ENCODE results near the gene NEDD9.

The NEDD9 gene

GRCh38 chr6:11232193-11232769 is at the start of gene NEDD9:
Gene NEDD9 (minus strand): TSS chr6:11232668. CDS start chr6:11232515, 153 bp downstream.
- no peaks in the 10 kb centered on the region for H3K27me3 ChIP-seq (ENCODE audit: low read depth)
- peak; percentile 98 to 99 for DNase-seq (ENCODE audit: low spot score in 2 of 2)
- H3K36me3 ChIP-seq (replicated peaks), result peaks cover 5% of the 10 kb centered on the region; the same call in 1 of the 2 replicates
- H3K4me1 ChIP-seq, result peaks cover 32% of the 10 kb centered on the region
- H3K4me3 ChIP-seq, result peak within 1 kb of the TSS; percentile 74
- H3K9me3 ChIP-seq, result no peaks in the 10 kb centered on the region
- in situ Hi-C loops (cut with MboI; ENCODE audit: low sequenced_read_pairs), result loop anchor here (10.0 kb wide), 1 partner anchor 263 kb away; no protein-coding TSS in a partner anchor

GRCh38 chr6:11282245-11282644 is 49.8 kb upstream of the NEDD9 start:
- in situ Hi-C loops (cut with MboI; ENCODE audit: low sequenced_read_pairs), result no loop called here
- H3K9me3 ChIP-seq, result no peaks in the 10 kb centered on the region
- no peak overlapping the region for H3K4me3 ChIP-seq
- H3K27me3 ChIP-seq (ENCODE audit: low read depth), result no peaks in the 10 kb centered on the region
- H3K36me3 ChIP-seq (replicated peaks), result no peaks in the 10 kb centered on the region
- H3K4me1 ChIP-seq, result peaks cover 8% of the 10 kb centered on the region
- DNase-seq (ENCODE audit: low spot score in 2 of 2), result no peak

- in situ Hi-C loops (cut with MboI; ENCODE audit: low sequenced_read_pairs), result no loop called here
- H3K27me3 ChIP-seq (ENCODE audit: low read depth), result no peaks in the 10 kb centered on the region
- H3K36me3 ChIP-seq (replicated peaks), result no peaks in the 10 kb centered on the region
- no peak for DNase-seq (ENCODE audit: low spot score in 2 of 2)
- no peaks in the 10 kb centered on the region for H3K9me3 ChIP-seq
- H3K4me3 ChIP-seq, result no peak overlapping the region
- H3K4me1 ChIP-seq, result peaks cover 14% of the 10 kb centered on the region
Measured at GRCh38 chr6:11280394-11280793, 47.9 kb upstream of the NEDD9 start.

- DNase-seq (ENCODE audit: low spot score in 2 of 2), result no peak
- no peaks in the 10 kb centered on the region for H3K9me3 ChIP-seq
Measured at GRCh38 chr6:11279284-11279689, 46.8 kb upstream of the NEDD9 start.

GRCh38 chr6:11278207-11278559 is 45.7 kb upstream of the NEDD9 start:
- Histone ChIP-seq H3K9me3 (no peaks in the 10 kb centered on the region), H3K27me3 (ENCODE audit: low read depth) (no peaks in the 10 kb centered on the region), H3K36me3 (replicated peaks) (no peaks in the 10 kb centered on the region), H3K4me3 (no peak overlapping the region), H3K4me1 (peaks cover 14% of the 10 kb centered on the region)
- no peak for DNase-seq (ENCODE audit: low spot score in 2 of 2)
- in situ Hi-C loops (cut with MboI; ENCODE audit: low sequenced_read_pairs), result no loop called here

More at GRCh38 chr6:11279284-11279689, 46.8 kb upstream of the NEDD9 start:
- H3K4me1 ChIP-seq, result peaks cover 14% of the 10 kb centered on the region
- H3K27me3 ChIP-seq (ENCODE audit: low read depth), result no peaks in the 10 kb centered on the region
- in situ Hi-C loops (cut with MboI; ENCODE audit: low sequenced_read_pairs), result no loop called here
- H3K36me3 ChIP-seq (replicated peaks), result no peaks in the 10 kb centered on the region
- no peak overlapping the region for H3K4me3 ChIP-seq

GRCh38 chr6:11277275-11278206 is 45.1 kb upstream of the NEDD9 start:
- Histone ChIP-seq H3K27me3 (ENCODE audit: low read depth) (no peaks in the 10 kb centered on the region), H3K9me3 (no peaks in the 10 kb centered on the region), H3K4me1 (peaks cover 14% of the 10 kb centered on the region), H3K36me3 (replicated peaks) (no peaks in the 10 kb centered on the region), H3K4me3 (no peak overlapping the region)
- in situ Hi-C loops (cut with MboI; ENCODE audit: low sequenced_read_pairs), result no loop called here
- peak; percentile 73 to 76 for DNase-seq (ENCODE audit: low spot score in 2 of 2)

- no peaks in the 10 kb centered on the region for H3K27me3 ChIP-seq (ENCODE audit: low read depth)
- no peaks in the 10 kb centered on the region for H3K9me3 ChIP-seq
- no peaks in the 10 kb centered on the region for H3K36me3 ChIP-seq (replicated peaks)
- DNase-seq (ENCODE audit: low spot score in 2 of 2), result no peak
- H3K4me3 ChIP-seq, result no peak overlapping the region
- in situ Hi-C loops (cut with MboI; ENCODE audit: low sequenced_read_pairs), result no loop called here
- peaks cover 14% of the 10 kb centered on the region for H3K4me1 ChIP-seq
Measured at GRCh38 chr6:11276911-11277274, 44.4 kb upstream of the NEDD9 start.

GRCh38 chr6:11276228-11276627 is 43.8 kb upstream of the NEDD9 start:
- in situ Hi-C loops (cut with MboI; ENCODE audit: low sequenced_read_pairs), result no loop called here

GRCh38 chr6:11275598-11275997 is 43.1 kb upstream of the NEDD9 start:
- H3K9me3 ChIP-seq, result no peaks in the 10 kb centered on the region
- peaks cover 14% of the 10 kb centered on the region for H3K4me1 ChIP-seq

More at GRCh38 chr6:11276228-11276627, 43.8 kb upstream of the NEDD9 start:
- no peak for DNase-seq (ENCODE audit: low spot score in 2 of 2)
- H3K4me1 ChIP-seq, result peaks cover 14% of the 10 kb centered on the region
- H3K9me3 ChIP-seq, result no peaks in the 10 kb centered on the region
- no peaks in the 10 kb centered on the region for H3K36me3 ChIP-seq (replicated peaks)
- H3K4me3 ChIP-seq, result no peak overlapping the region
- H3K27me3 ChIP-seq (ENCODE audit: low read depth), result no peaks in the 10 kb centered on the region

GRCh38 chr6:11273406-11274065 is 41.1 kb upstream of the NEDD9 start:
- no peak for DNase-seq (ENCODE audit: low spot score in 2 of 2)
- in situ Hi-C loops (cut with MboI; ENCODE audit: low sequenced_read_pairs), result no loop called here
- H3K4me1 ChIP-seq, result peaks cover 14% of the 10 kb centered on the region

More at GRCh38 chr6:11275598-11275997, 43.1 kb upstream of the NEDD9 start:
- no peaks in the 10 kb centered on the region for H3K27me3 ChIP-seq (ENCODE audit: low read depth)
- in situ Hi-C loops (cut with MboI; ENCODE audit: low sequenced_read_pairs), result no loop called here
- no peaks in the 10 kb centered on the region for H3K36me3 ChIP-seq (replicated peaks)
- no peak overlapping the region for H3K4me3 ChIP-seq
- DNase-seq (ENCODE audit: low spot score in 2 of 2), result no peak

GRCh38 chr6:11272491-11273192 is 40.2 kb upstream of the NEDD9 start:
- no peaks in the 10 kb centered on the region for H3K27me3 ChIP-seq (ENCODE audit: low read depth)
- no peak for DNase-seq (ENCODE audit: low spot score in 2 of 2)
- no peaks in the 10 kb centered on the region for H3K9me3 ChIP-seq
- no peaks in the 10 kb centered on the region for H3K36me3 ChIP-seq (replicated peaks)
- in situ Hi-C loops (cut with MboI; ENCODE audit: low sequenced_read_pairs), result no loop called here
- H3K4me1 ChIP-seq, result peaks cover 10% of the 10 kb centered on the region
- H3K4me3 ChIP-seq, result no peak overlapping the region

More at GRCh38 chr6:11273406-11274065, 41.1 kb upstream of the NEDD9 start:
- no peaks in the 10 kb centered on the region for H3K9me3 ChIP-seq
- no peak overlapping the region for H3K4me3 ChIP-seq
- H3K36me3 ChIP-seq (replicated peaks), result no peaks in the 10 kb centered on the region
- no peaks in the 10 kb centered on the region for H3K27me3 ChIP-seq (ENCODE audit: low read depth)

GRCh38 chr6:11271228-11272020 is 39.0 kb upstream of the NEDD9 start:
- Histone ChIP-seq H3K36me3 (replicated peaks) (no peaks in the 10 kb centered on the region), H3K4me3 (no peak overlapping the region), H3K4me1 (no peaks in the 10 kb centered on the region), H3K27me3 (ENCODE audit: low read depth) (no peaks in the 10 kb centered on the region), H3K9me3 (no peaks in the 10 kb centered on the region)
- no peak for DNase-seq (ENCODE audit: low spot score in 2 of 2)
- in situ Hi-C loops (cut with MboI; ENCODE audit: low sequenced_read_pairs), result no loop called here
